Panc1 (cell line): ENCODE measurements around the gene SETD7.

Source experiments
- REST ChIP-seq, 2 experiments: IDR thresholded peaks; 2 replicates each; pipeline ENCODE4 v1.6.1; 2011 to 2012; ENCODE audit warnings: low read depth in 2 of 2, control low read depth in 1 of 2, low read length in 1 of 2, mild to moderate bottlenecking in 1 of 2, moderate library complexity in 1 of 2; ENCODE audit not compliant: insufficient read depth in 1 of 2
- TF ChIP-seq, protein P1 (sequence below): fragments of 450-650 bp; IDR thresholded peaks from 2 replicates; pipeline ENCODE4 v1.5.1; 2017; ENCODE audit warnings: mild to moderate bottlenecking

- TF ChIP-seq REST (IDR thresholded peaks at IDR 0.05; ENCODE audit: insufficient read depth in 1 of 2, low read depth in 2 of 2, low read length in 1 of 2) = no peak
- TF ChIP-seq, protein P1, sequence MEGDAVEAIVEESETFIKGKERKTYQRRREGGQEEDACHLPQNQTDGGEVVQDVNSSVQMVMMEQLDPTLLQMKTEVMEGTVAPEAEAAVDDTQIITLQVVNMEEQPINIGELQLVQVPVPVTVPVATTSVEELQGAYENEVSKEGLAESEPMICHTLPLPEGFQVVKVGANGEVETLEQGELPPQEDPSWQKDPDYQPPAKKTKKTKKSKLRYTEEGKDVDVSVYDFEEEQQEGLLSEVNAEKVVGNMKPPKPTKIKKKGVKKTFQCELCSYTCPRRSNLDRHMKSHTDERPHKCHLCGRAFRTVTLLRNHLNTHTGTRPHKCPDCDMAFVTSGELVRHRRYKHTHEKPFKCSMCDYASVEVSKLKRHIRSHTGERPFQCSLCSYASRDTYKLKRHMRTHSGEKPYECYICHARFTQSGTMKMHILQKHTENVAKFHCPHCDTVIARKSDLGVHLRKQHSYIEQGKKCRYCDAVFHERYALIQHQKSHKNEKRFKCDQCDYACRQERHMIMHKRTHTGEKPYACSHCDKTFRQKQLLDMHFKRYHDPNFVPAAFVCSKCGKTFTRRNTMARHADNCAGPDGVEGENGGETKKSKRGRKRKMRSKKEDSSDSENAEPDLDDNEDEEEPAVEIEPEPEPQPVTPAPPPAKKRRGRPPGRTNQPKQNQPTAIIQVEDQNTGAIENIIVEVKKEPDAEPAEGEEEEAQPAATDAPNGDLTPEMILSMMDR = no peak
Measured at GRCh38 chr4:139534287-139534950, 21.6 kb downstream of the SETD7 start.
